PFSK-1 (cell line): ENCODE data around the gene MAGI2.

Experiments
- FOXP2 ChIP-seq: optimal IDR thresholded peaks from 2 replicates; pipeline ENCODE3; 2011; ENCODE audit warnings: borderline replicate concordance, control low read depth, inconsistent platforms; ENCODE audit not compliant: insufficient read depth; ENCODE audit errors: extremely low read length, extremely low read depth
- POLR2AphosphoS5 ChIP-seq: IDR thresholded peaks from 2 replicates; pipeline ENCODE4 v1.6.1; 2012; ENCODE audit warnings: low read depth, mild to moderate bottlenecking, control low read depth, low read length, moderate library complexity
- SIN3A ChIP-seq: IDR thresholded peaks from 2 replicates; pipeline ENCODE4 v1.6.1; 2012; ENCODE audit warnings: mild to moderate bottlenecking, low read length, moderate library complexity, borderline replicate concordance; ENCODE audit not compliant: insufficient read depth
- TAF1 ChIP-seq: IDR thresholded peaks from 2 replicates; pipeline ENCODE4 v1.6.1; 2012; ENCODE audit warnings: low read length, control low read depth, borderline replicate concordance; ENCODE audit not compliant: insufficient read depth
- TF ChIP-seq, protein P1 (sequence below), 2 experiments: IDR thresholded peaks; 2 replicates each; pipeline versions ENCODE4 v1.6.1 to v1.8.0; 2011 to 2012; ENCODE audit warnings: low read depth in 2 of 2, low read length in 2 of 2, control low read depth in 1 of 2, inconsistent platforms in 1 of 2, mild to moderate bottlenecking in 1 of 2, moderate library complexity in 1 of 2; ENCODE audit not compliant: insufficient read depth in 1 of 2

MAGI2 gene

DNA sequence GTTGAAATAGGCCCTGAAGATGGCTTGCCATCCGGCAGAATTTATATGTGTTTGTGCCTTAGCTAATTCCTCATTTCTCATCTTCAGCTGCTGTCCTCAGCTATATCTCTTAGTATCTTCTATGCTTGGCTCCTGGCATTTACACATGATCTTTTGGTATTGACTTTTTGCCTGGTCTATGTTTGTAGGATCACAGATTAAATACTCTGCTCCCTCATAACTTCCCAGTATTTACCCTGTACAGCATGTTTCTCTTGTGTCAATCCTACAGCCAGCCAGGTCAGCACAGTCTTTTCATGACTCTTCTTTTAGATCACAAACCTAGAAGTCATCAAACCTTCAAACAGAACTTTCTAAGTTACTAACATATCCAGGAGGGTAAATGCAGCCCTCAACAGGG lies 743.8 kb downstream of the MAGI2 start:
- TF ChIP-seq, protein P1, sequence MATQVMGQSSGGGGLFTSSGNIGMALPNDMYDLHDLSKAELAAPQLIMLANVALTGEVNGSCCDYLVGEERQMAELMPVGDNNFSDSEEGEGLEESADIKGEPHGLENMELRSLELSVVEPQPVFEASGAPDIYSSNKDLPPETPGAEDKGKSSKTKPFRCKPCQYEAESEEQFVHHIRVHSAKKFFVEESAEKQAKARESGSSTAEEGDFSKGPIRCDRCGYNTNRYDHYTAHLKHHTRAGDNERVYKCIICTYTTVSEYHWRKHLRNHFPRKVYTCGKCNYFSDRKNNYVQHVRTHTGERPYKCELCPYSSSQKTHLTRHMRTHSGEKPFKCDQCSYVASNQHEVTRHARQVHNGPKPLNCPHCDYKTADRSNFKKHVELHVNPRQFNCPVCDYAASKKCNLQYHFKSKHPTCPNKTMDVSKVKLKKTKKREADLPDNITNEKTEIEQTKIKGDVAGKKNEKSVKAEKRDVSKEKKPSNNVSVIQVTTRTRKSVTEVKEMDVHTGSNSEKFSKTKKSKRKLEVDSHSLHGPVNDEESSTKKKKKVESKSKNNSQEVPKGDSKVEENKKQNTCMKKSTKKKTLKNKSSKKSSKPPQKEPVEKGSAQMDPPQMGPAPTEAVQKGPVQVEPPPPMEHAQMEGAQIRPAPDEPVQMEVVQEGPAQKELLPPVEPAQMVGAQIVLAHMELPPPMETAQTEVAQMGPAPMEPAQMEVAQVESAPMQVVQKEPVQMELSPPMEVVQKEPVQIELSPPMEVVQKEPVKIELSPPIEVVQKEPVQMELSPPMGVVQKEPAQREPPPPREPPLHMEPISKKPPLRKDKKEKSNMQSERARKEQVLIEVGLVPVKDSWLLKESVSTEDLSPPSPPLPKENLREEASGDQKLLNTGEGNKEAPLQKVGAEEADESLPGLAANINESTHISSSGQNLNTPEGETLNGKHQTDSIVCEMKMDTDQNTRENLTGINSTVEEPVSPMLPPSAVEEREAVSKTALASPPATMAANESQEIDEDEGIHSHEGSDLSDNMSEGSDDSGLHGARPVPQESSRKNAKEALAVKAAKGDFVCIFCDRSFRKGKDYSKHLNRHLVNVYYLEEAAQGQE (IDR thresholded peaks at IDR 0.05; ENCODE audit: insufficient read depth in 1 of 2, low read depth in 2 of 2, low read length in 2 of 2): no peak
- no peak for TF ChIP-seq POLR2AphosphoS5

DNA sequence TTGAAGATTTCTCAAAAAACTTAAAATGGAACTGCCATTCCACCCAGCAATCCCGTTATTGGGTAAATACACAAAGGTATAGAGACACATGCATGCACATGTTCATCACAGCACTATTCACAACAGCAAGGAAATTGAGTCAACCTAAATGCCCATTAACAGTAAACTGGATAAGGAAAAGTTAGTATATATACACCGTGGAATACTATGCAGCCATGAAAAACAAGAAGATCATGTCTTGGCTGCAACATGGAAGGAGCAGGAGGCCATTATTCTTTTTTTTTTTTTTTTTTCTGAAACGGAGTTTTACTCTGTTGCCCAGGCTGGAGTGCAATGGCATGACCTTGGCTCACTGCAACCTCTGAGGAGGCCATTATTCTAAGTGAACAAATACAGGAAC lies 749.0 kb downstream of the MAGI2 start:
- TF ChIP-seq SIN3A: no peak

DNA sequence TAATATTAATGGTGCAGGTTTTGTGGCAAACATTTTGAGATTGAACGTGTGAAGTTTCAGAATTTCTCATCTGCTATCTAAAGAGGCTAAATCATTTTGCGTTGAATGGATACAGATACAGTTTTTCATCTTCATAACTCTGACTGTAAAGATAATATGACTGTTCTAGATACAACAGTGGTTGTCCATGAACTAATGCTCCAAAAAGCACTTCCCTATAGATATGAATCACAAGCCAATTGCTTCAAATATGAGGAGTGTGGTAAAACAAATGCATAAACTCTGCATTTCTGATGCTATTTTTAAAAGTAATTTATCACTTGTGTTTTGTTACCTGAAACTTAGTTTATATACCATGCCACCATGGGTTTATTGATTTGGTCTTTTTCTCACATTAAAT lies 750.1 kb downstream of the MAGI2 start:
- no peak for TF ChIP-seq SIN3A

DNA sequence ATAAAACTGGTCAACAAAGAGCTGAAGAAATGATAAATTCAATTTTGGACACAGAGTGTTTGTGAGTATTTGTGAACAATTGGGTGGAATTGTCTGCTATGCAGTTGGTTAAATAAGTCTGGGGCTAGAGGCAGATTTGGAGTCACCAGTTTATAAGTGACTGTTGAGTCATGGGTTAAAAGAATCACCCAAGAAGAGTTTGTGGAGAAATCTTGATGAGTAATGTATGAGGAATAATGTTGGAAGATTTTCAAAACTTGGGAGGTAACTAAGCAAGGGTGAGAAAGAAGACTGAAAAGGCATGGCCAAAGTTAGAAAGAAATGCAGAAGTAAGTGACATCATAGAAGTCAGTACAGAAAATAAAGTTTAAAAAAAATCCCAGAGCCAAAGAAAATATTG lies 750.7 kb downstream of the MAGI2 start:
- no peak for TF ChIP-seq FOXP2
- TF ChIP-seq, protein P1 (IDR thresholded peaks at IDR 0.05; ENCODE audit: insufficient read depth in 1 of 2, low read depth in 2 of 2, low read length in 2 of 2): no peak
- no peak for TF ChIP-seq SIN3A
- no peak for TF ChIP-seq TAF1
- TF ChIP-seq POLR2AphosphoS5: no peak

DNA sequence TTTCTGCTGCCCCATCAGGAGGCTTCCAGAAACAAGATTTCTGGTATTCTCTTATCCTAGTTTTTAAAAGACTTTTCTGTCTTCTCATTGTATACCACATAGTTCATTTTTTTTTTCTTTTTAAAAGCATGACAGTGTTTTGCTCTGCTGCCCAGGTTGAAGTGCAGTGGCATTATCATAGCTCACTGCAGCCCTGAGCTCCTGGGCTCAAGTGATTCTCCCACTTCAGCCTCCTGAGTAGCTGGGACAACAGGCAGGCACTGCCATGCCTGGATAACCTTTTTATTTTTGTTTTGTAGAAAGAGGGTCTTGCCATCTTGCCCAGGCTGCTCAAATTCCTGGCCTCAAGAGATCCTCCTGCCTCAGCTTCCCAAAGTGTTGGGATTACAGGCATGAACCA lies 757.6 kb downstream of the MAGI2 start:
- no peak for TF ChIP-seq FOXP2
- TF ChIP-seq POLR2AphosphoS5: no peak
- TF ChIP-seq SIN3A: no peak
- TF ChIP-seq TAF1: no peak
- TF ChIP-seq, protein P1 (IDR thresholded peaks at IDR 0.05; ENCODE audit: insufficient read depth in 1 of 2, low read depth in 2 of 2, low read length in 2 of 2): no peak

DNA sequence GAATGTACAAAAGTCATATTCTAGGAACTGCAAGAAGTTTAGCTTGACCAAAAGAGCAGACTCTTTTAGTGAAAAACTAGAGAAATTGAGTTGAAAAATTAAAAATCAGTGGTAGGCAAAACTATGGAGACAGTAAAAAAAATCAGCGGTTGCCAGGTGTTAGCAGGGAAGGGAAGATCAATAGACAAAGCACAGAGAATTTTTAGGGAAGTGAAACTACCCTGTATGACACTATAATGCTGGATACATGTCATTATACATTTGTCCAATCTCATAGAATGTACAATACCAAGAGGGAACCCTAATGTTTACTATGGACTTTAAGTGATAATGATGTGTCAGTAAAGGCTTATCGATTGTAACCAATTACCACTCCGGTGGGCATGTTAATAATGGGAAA lies 761.9 kb downstream of the MAGI2 start:
- TF ChIP-seq TAF1: no peak
- TF ChIP-seq, protein P1 (IDR thresholded peaks at IDR 0.05; ENCODE audit: insufficient read depth in 1 of 2, low read depth in 2 of 2, low read length in 2 of 2): no peak
